Right hindlimb (tissue), 1 donor: Measurements from ENCODE around the gene ZNF646.

ENCODE experiments used
- DNase-seq: peaks from one replicate; pipeline ENCODE4 v3.0.0-alpha.2; 2018

Gene ZNF646

GRCh38 chr16:31073970-31074813, at the start of gene ZNF646, which contains the start of gene ZNF668:
ZNF646 (plus strand) TSS chr16:31074422; CDS start chr16:31076325, 1,903 bp downstream.
ZNF668 (minus strand) TSS chr16:31074240; CDS start chr16:31064459, 9,781 bp downstream.
- peak; percentile 99 for DNase-seq

- DNase-seq = no peak
Observed at GRCh38 chr16:31025339-31025738, 48.9 kb upstream of the ZNF646 start.

- no peak for DNase-seq
Observed at GRCh38 chr16:31029272-31029671, 45.0 kb upstream of the ZNF646 start.

- no peak for DNase-seq
Observed at GRCh38 chr16:31031276-31031675, 42.9 kb upstream of the ZNF646 start.

- DNase-seq = peak; percentile 98
Observed at GRCh38 chr16:31032736-31033708, 41.2 kb upstream of the ZNF646 start, which contains the start of gene STX4. STX4 (plus strand) TSS chr16:31033558; CDS start chr16:31033806, 248 bp downstream.

GRCh38 chr16:31033709-31034492, 40.3 kb upstream of the ZNF646 start:
- DNase-seq = peak; percentile 92

- no peak for DNase-seq
Observed at GRCh38 chr16:31036691-31037090, 37.5 kb upstream of the ZNF646 start.

GRCh38 chr16:31038993-31039392, 35.2 kb upstream of the ZNF646 start:
- no peak for DNase-seq

- DNase-seq = no peak
Observed at GRCh38 chr16:31042866-31043265, 31.4 kb upstream of the ZNF646 start.

- no peak for DNase-seq
Observed at GRCh38 chr16:31043352-31043751, 30.9 kb upstream of the ZNF646 start.

GRCh38 chr16:31043898-31044481, 30.2 kb upstream of the ZNF646 start:
- no peak for DNase-seq

- DNase-seq = no peak
Observed at GRCh38 chr16:31050280-31051030, 23.8 kb upstream of the ZNF646 start.

- DNase-seq = no peak
Observed at GRCh38 chr16:31052114-31052513, 22.1 kb upstream of the ZNF646 start.

GRCh38 chr16:31055613-31056012, 18.6 kb upstream of the ZNF646 start:
- no peak for DNase-seq

- DNase-seq = no peak
Observed at GRCh38 chr16:31061126-31061812, 13.0 kb upstream of the ZNF646 start.

GRCh38 chr16:31061813-31062440, 12.3 kb upstream of the ZNF646 start:
- no peak for DNase-seq

- no peak for DNase-seq
Observed at GRCh38 chr16:31063495-31063842, 10.8 kb upstream of the ZNF646 start.

GRCh38 chr16:31063843-31064611, 10.2 kb upstream of the ZNF646 start:
- no peak for DNase-seq

GRCh38 chr16:31064882-31065461, 9.2 kb upstream of the ZNF646 start:
- DNase-seq = peak; percentile 93
